K562 (cell line): ENCODE results near the gene WBP2NL. TPM values are rescaled to one million over a fixed set of nuclear protein-coding genes. Genes with fewer than 3 reads are reported as not detected.

Experiments used
- ATAC-seq: fragments of 200-7000 bp; cut with Tn5 transposase; 3 replicates; pipeline ENCODE4 v1.9.1; 2020; ENCODE audit warnings: moderate library complexity
- BruUV-seq: library from RNA; stranded (reverse); fragments of 400-500 nt; replicated peaks from 2 replicates; lab custom pipeline; 2021; lab: Mats Ljungman, UMichigan
- CTCF ChIA-PET: fragments of 300-600 bp; formaldehyde crosslinking; extraction: SDS; loops from one replicate; lab custom pipeline; 2021; ENCODE audit warnings: low intra/inter-chr PET ratio; lab: Yijun Ruan, JAX
- POLR2A ChIA-PET: fragments of 300-600, 350-650 bp; sonication (Branson Sonifier 250); formaldehyde crosslinking; extraction: SDS; loops from one replicate; lab custom pipeline; 2021; ENCODE audit warnings: antibody characterized with exemption, inconsistent platforms; lab: Yijun Ruan, JAX
- DNase-seq, 4 experiments: peaks; one replicate each; pipeline versions ENCODE4 v3.0.0 to v3.0.0-alpha.2; 2011 to 2018; ENCODE audit warnings: low spot score in 3 of 4, mixed read lengths in 3 of 4; ENCODE audit errors: extremely low read depth in 1 of 4
- FAIRE-seq: peaks from 2 replicates; lab custom pipeline; 2011; peaks lifted over from hg19 to GRCh38; lab: Jason Lieb, UNC
- H2AFZ ChIP-seq: 2 replicates; pipeline ENCODE4 v1.6.0; 2011; ENCODE audit warnings: low read depth, low read length, control low read depth, inconsistent platforms
- H3K27ac ChIP-seq: fragments of 200-600 bp; 3 replicates; pipeline ENCODE4 v1.8.0; 2011; ENCODE audit warnings: low read depth, mild to moderate bottlenecking, control low read depth, inconsistent platforms, low read length, moderate library complexity, mixed read lengths; ENCODE audit errors: extremely low read depth
- H3K27me3 ChIP-seq, 2 experiments: fragments of 300-600 bp in 1 of 2; 2 replicates in 1 of 2; 3 replicates in 1 of 2; pipeline versions ENCODE4 v1.6.0 to v1.8.0; 2011; ENCODE audit warnings: inconsistent platforms in 2 of 2, low read length in 2 of 2, mild to moderate bottlenecking in 1 of 2, mixed read lengths in 1 of 2, moderate library complexity in 1 of 2; ENCODE audit not compliant: control insufficient read depth in 2 of 2, insufficient read depth in 2 of 2
- H3K36me3 ChIP-seq: fragments of 300-600 bp; 3 replicates; pipeline ENCODE4 v1.8.0; 2011; ENCODE audit warnings: mild to moderate bottlenecking, low read length, inconsistent platforms; ENCODE audit not compliant: control insufficient read depth, insufficient read depth
- H3K4me1 ChIP-seq, 2 experiments: fragments of 200-600 bp in 1 of 2; replicated peaks in 1 of 2; 2 replicates in 1 of 2; 3 replicates in 1 of 2; pipeline versions ENCODE4 v1.5.1 to v1.8.0; 2011; ENCODE audit warnings: inconsistent platforms in 2 of 2, low read length in 2 of 2, mild to moderate bottlenecking in 1 of 2, mixed read lengths in 1 of 2, moderate library complexity in 1 of 2; ENCODE audit not compliant: control insufficient read depth in 2 of 2, insufficient read depth in 2 of 2
- H3K4me2 ChIP-seq: 2 replicates; pipeline ENCODE4 v1.6.1; 2011; ENCODE audit warnings: low read length, control low read depth, inconsistent platforms, mixed read lengths; ENCODE audit not compliant: insufficient read depth
- H3K4me3 ChIP-seq: fragments of 200-600 bp; sonication (generic), shearing (Covaris generic); 2 replicates; pipeline ENCODE4 v1.5.1; 2016; ENCODE audit warnings: control low read depth, inconsistent platforms
- H3K79me2 ChIP-seq: fragments of 200-600 bp; 3 replicates; pipeline ENCODE4 v1.8.0; 2011; ENCODE audit warnings: low read length, inconsistent platforms; ENCODE audit not compliant: control insufficient read depth, insufficient read depth
- H3K9ac ChIP-seq, 2 experiments: 2 replicates each; pipeline versions ENCODE4 v1.6.0 to v1.6.1; 2011; ENCODE audit warnings: low read depth in 2 of 2, low read length in 2 of 2, control low read depth in 1 of 2, inconsistent platforms in 1 of 2, mild to moderate bottlenecking in 1 of 2, mixed read lengths in 1 of 2; ENCODE audit not compliant: insufficient read depth in 1 of 2
- H3K9me1 ChIP-seq: one replicate; pipeline ENCODE4 v1.6.0; 2011; ENCODE audit warnings: inconsistent platforms, mild to moderate bottlenecking, low read length, moderate library complexity; ENCODE audit not compliant: control insufficient read depth, insufficient read depth
- H3K9me3 ChIP-seq: replicated peaks from 2 replicates; pipeline ENCODE4 v1.5.1; 2011; ENCODE audit warnings: low read depth, low read length, inconsistent platforms; ENCODE audit not compliant: control insufficient read depth, insufficient read depth
- H4K20me1 ChIP-seq: replicated peaks from 2 replicates; pipeline ENCODE4 v1.6.1; 2011; ENCODE audit warnings: low read length, inconsistent platforms, mixed read lengths; ENCODE audit not compliant: control insufficient read depth, insufficient read depth
- CBX5 ChIP-seq: IDR thresholded peaks from 2 replicates; pipeline ENCODE4 v1.6.1; 2014; ENCODE audit warnings: low read depth, borderline replicate concordance
- TRIM28 ChIP-seq: fragments of 450-650 bp; IDR thresholded peaks from 2 replicates; pipeline ENCODE4 v1.6.1; 2017
- ZEB2 ChIP-seq: fragments of 450-650 bp; IDR thresholded peaks from 2 replicates; pipeline ENCODE4 v1.6.1; 2016
- ZNF830 ChIP-seq: fragments of 250-450 bp; sonication (Bioruptor Pico); IDR thresholded peaks from 2 replicates; pipeline ENCODE4 v1.5.0; 2021; ENCODE audit warnings: mild to moderate bottlenecking
- WGBS: fragments of 100-300 bp; shearing (Covaris generic); methylation state at CpG from one replicate; pipeline ENCODE4 v1.1.6; 2016; ENCODE audit warnings: low coverage, mixed read lengths; ENCODE audit not compliant: insufficient coverage; ENCODE audit errors: missing lambda C conversion rate; 5-methylcytosine and 5-hydroxymethylcytosine counted together
- in situ Hi-C: fragments of 300-500 bp; cut with MboI; formaldehyde crosslinking; loops from 4 replicates; pipeline ENCODE4 v1.15.0; 2018; ENCODE audit warnings: inconsistent platforms, mixed read lengths
- intact Hi-C: fragments of 100-400 bp; cut with micrococcal nuclease; formaldehyde crosslinking; loops from 2 replicates; pipeline ENCODE4 v1.14.2; 2022
- polyA plus RNA-seq, 8 experiments: library from polyadenylated mRNA; depleted of rRNA in 4 of 8; stranded (reverse) in 5 of 8; unstranded in 3 of 8; fragments of >200 nt; fragmentation: Nextera tagmentation in 2 of 8; fragmentation: Illumina TruSeq in 1 of 8; extraction: Ambion mirVana in 2 of 8; extraction: Trizol in 1 of 8; gene quantifications; 2 replicates each; pipeline versions ENCODE4 v1.2.1 to v1.2.3, GENCODE V29; 2011 to 2014; ENCODE audit warnings: inconsistent platforms in 1 of 8, missing spikeins in 1 of 8
- total RNA-seq, 7 experiments: library from RNA; depleted of rRNA in 6 of 7; stranded (reverse); fragments of >200 nt in 6 of 7; fragmentation: Illumina TruSeq in 2 of 7; extraction: Trizol in 2 of 7; gene quantifications; 2 replicates each; pipeline versions ENCODE4 v1.2.1 to v1.2.3, GENCODE V29; 2011 to 2021; ENCODE audit warnings: low replicate concordance in 1 of 7
- TF ChIP-seq, protein P1 (sequence below): IDR thresholded peaks from 2 replicates; pipeline ENCODE4 v1.6.1; 2016; ENCODE audit warnings: missing genetic modification characterization, missing compliant biosample characterization
- TF ChIP-seq, protein P2 (sequence below): fragments of 450-650 bp; IDR thresholded peaks from 2 replicates; pipeline ENCODE4 v1.6.1; 2018; ENCODE audit warnings: mild to moderate bottlenecking, low read depth; ENCODE audit not compliant: partially characterized antibody

The WBP2NL gene
- total and polyA plus RNA-seq, 9 of the 15 experiments (the other 6 are each of a cell fraction or from before 2014, with no cell fraction given) = not detected

DNA sequence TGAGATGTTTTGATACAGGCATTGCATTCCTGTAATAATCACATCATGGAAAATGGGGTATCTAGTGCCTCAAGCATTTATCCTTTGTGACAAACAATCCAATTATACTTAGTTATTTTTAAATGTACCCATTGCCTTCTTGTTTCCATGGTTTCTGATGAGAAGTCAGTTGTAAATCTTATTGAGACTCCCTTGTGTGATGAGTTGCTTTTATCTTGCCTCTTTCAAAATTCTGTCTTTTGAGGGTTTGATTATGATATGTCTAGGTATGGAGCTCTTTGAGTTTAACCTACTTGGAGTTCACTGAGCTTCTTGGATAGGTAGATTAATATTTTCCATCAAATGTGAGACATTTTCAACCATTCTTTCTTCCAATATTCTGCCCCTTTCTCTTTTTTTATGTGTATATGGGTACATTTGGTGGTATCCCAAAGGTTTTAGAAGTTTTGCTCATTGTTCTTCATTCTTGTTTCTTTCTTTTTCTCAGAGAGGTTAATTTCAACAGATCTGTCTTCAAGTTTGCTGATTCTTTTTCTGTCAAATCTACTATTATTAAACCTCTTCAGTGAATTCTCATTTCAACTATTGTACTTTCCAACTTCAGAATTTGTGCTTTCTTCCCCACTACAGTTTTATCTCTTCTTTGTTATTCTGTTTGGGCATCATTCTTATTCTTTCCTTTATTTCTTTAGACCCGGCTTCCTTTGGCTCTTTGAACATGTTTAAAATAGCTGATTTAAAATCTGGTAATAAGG is 58.3 kb downstream of the WBP2NL start:
- no peaks in the 10 kb centered on the region; the same call in none of the 2 replicates for H3K9me3 ChIP-seq
- H3K4me1 ChIP-seq = no peaks in the 10 kb centered on the region
- intact Hi-C loops = no loop called here
- BruUV-seq = no TSS peak
- peaks cover 24% of the 10 kb centered on the region; the same call in 2 of the 3 replicates for H3K36me3 ChIP-seq
- no peaks in the 10 kb centered on the region for H3K9me1 ChIP-seq
- no peak overlapping the region for H3K27ac ChIP-seq
- no peak overlapping the region for H3K9ac ChIP-seq
- no peaks in the 10 kb centered on the region for H3K79me2 ChIP-seq
- H3K27me3 ChIP-seq = no peaks in the 10 kb centered on the region
- no peak for DNase-seq
- ChIA-PET CTCF (no interaction called here), POLR2A (no interaction called here)
- H2AFZ ChIP-seq = no peak overlapping the region
- ATAC-seq = no peak
- H3K4me3 ChIP-seq = no peak overlapping the region
- 91% methylated on average over 1 of the region's 1 CpG for WGBS
- H4K20me1 ChIP-seq = no peaks in the 10 kb centered on the region
- FAIRE-seq = peak; percentile 29
- in situ Hi-C loops = no loop called here
- no peak overlapping the region for H3K4me2 ChIP-seq
- TF ChIP-seq ZEB2 (0 out of 2 replicates have a peak, but pooled peaks have one; percentile 14), TRIM28 (peak; percentile 91), ZNF830 (CRISPR knock-in tag) (no peak), CBX5 (peak; percentile 70; the same call in 1 of the 2 replicates)
- TF ChIP-seq, protein P1, sequence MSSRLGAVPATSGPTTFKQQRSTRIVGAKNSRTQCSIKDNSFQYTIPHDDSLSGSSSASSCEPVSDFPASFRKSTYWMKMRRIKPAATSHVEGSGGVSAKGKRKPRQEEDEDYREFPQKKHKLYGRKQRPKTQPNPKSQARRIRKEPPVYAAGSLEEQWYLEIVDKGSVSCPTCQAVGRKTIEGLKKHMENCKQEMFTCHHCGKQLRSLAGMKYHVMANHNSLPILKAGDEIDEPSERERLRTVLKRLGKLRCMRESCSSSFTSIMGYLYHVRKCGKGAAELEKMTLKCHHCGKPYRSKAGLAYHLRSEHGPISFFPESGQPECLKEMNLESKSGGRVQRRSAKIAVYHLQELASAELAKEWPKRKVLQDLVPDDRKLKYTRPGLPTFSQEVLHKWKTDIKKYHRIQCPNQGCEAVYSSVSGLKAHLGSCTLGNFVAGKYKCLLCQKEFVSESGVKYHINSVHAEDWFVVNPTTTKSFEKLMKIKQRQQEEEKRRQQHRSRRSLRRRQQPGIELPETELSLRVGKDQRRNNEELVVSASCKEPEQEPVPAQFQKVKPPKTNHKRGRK (tag) = no peak
- TF ChIP-seq, protein P2, sequence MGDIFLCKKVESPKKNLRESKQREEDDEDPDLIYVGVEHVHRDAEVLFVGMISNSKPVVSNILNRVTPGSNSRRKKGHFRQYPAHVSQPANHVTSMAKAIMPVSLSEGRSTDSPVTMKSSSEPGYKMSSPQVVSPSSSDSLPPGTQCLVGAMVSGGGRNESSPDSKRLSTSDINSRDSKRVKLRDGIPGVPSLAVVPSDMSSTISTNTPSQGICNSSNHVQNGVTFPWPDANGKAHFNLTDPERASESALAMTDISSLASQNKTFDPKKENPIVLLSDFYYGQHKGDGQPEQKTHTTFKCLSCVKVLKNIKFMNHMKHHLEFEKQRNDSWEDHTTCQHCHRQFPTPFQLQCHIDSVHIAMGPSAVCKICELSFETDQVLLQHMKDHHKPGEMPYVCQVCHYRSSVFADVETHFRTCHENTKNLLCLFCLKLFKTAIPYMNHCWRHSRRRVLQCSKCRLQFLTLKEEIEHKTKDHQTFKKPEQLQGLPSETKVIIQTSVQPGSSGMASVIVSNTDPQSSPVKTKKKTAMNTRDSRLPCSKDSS = peak; percentile 58
